Neutrophil (primary cell): ENCODE results near the gene BST1.

Source experiments
- H3K27ac ChIP-seq: fragments of 200-600 bp; sonication (generic); 2 replicates; pipeline ENCODE4 v1.5.1; 2016; ENCODE audit warnings: mild to moderate bottlenecking, moderate library complexity
- H3K27me3 ChIP-seq: fragments of 200-600 bp; sonication (generic); 2 replicates; pipeline ENCODE4 v1.6.0; 2016; ENCODE audit warnings: mild to moderate bottlenecking
- H3K36me3 ChIP-seq: fragments of 200-600 bp; sonication (generic); 2 replicates; pipeline ENCODE4 v1.5.1; 2017
- H3K4me1 ChIP-seq, 2 experiments: fragments of 200-600 bp in 1 of 2; sonication (generic) in 1 of 2; 1 replicate in 1 of 2; 2 replicates in 1 of 2; pipeline versions ENCODE4 v1.5.1 to v1.6.1; 2013 to 2016; ENCODE audit warnings: low read depth in 1 of 2, low read length in 1 of 2, mild to moderate bottlenecking in 1 of 2, moderate library complexity in 1 of 2; ENCODE audit not compliant: control insufficient read depth in 1 of 2, insufficient read depth in 1 of 2
- H3K4me3 ChIP-seq, 2 experiments: fragments of 200-600 bp in 1 of 2; sonication (generic) in 1 of 2; 1 replicate in 1 of 2; 2 replicates in 1 of 2; pipeline ENCODE4 v1.5.1; 2013 to 2016; ENCODE audit warnings: low read depth in 1 of 2, low read length in 1 of 2, mild to moderate bottlenecking in 1 of 2, moderate library complexity in 1 of 2
- H3K9me3 ChIP-seq: fragments of 200-600 bp; sonication (generic); 2 replicates; pipeline ENCODE4 v1.5.1; 2016
- TF ChIP-seq, protein P1 (sequence below): fragments of 200-600 bp; sonication (generic); IDR thresholded peaks from 2 replicates; pipeline ENCODE4 v1.5.1; 2016; ENCODE audit warnings: antibody characterized with exemption

BST1 gene

DNA sequence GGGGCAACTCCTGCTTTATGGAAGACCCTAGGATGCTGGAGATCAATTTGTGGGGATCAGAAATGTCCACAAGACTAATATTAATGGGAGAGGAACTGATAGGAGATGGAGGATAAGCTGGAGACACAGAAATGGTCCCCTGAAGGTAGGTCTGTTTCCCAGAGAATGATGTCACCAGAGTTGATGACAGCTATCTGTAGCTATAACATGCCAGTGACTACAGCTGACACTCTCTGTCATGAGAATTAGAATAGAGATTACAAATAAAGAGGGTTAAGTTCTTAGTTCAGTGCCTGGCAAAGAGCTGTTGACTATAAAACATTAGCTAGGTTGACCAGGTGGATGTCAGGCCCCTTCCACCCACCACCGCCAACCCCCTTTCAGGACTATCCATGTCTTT, 9.3 kb downstream of the BST1 start:
- H3K36me3 ChIP-seq = peaks cover 99% of the 10 kb centered on the region
- TF ChIP-seq, protein P1, sequence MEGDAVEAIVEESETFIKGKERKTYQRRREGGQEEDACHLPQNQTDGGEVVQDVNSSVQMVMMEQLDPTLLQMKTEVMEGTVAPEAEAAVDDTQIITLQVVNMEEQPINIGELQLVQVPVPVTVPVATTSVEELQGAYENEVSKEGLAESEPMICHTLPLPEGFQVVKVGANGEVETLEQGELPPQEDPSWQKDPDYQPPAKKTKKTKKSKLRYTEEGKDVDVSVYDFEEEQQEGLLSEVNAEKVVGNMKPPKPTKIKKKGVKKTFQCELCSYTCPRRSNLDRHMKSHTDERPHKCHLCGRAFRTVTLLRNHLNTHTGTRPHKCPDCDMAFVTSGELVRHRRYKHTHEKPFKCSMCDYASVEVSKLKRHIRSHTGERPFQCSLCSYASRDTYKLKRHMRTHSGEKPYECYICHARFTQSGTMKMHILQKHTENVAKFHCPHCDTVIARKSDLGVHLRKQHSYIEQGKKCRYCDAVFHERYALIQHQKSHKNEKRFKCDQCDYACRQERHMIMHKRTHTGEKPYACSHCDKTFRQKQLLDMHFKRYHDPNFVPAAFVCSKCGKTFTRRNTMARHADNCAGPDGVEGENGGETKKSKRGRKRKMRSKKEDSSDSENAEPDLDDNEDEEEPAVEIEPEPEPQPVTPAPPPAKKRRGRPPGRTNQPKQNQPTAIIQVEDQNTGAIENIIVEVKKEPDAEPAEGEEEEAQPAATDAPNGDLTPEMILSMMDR = no peak
- no peaks in the 10 kb centered on the region for H3K9me3 ChIP-seq
- no peak overlapping the region for H3K4me3 ChIP-seq
- H3K27me3 ChIP-seq = no peaks in the 10 kb centered on the region
- H3K4me1 ChIP-seq = peaks cover 18 to 29% of the 10 kb centered on the region in 2 experiments
- peak overlapping the region; percentile 41 for H3K27ac ChIP-seq

DNA sequence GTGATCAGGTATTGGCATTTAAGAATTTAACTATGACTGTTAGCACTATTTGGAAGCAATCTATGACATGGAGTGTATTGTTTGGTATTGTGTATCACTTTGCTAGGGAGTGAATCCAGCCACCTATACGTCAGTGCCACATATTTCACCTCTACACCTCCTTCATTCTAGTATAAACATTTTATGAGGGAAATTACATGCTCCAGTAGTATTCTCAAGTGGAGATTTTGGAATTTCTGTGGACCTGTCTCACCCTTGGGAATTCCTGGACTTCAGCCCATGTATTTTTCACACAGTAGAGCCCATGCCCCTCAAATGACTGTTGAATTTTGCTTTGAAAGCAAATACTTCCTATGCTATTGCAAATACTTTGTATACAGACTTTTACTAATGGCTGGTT, 11.3 kb downstream of the BST1 start:
- peaks cover 99% of the 10 kb centered on the region for H3K36me3 ChIP-seq
- TF ChIP-seq, protein P1 = no peak
- H3K9me3 ChIP-seq = no peaks in the 10 kb centered on the region
- H3K4me3 ChIP-seq = no peak overlapping the region
- H3K27ac ChIP-seq = peak overlapping the region; percentile 40
- H3K4me1 ChIP-seq = peaks cover 15 to 16% of the 10 kb centered on the region in 2 experiments
- no peaks in the 10 kb centered on the region for H3K27me3 ChIP-seq

DNA sequence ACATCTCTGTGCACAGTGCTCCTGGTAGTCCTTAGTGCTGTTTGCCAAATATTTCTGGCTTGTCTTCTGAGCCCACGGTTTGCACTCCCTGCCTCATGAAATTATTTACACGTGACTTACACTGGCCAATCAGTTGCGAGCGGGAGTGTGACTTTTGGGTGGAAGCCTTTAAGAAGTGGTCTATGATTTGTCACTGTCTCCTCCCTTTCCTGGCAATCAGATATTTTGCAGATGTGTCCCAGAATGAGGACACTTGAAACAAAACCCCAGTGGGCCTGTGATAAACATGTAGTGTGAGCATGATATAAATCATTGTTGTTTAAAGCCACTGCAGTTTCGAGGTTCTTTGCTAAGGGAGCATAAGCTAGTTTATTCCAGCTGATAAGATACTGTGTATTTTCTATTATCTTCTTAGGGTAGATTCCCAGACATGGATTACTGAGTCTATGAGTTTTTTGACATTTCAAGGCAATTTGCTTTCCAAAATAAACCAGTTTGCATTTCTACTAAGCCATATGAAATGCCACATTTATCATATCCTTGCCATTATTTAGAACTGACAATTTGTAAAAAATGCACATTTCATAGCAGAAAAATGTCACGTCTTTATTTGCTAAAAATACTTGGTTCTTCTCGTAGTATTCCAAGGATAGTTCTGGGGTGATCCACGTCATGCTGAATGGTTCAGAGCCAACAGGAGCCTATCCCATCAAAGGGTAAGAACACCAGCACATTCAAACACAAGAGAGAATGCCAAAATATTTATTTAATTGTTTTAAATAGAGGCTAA, 12.0 kb downstream of the BST1 start:
- Histone ChIP-seq H3K36me3 (peaks cover 100% of the 10 kb centered on the region), H3K27ac (peak overlapping the region; percentile 40), H3K27me3 (no peaks in the 10 kb centered on the region), H3K4me1 (peaks cover 17 to 18% of the 10 kb centered on the region in 2 experiments), H3K9me3 (no peaks in the 10 kb centered on the region), H3K4me3 (no peak overlapping the region)
- TF ChIP-seq, protein P1 = no peak

DNA sequence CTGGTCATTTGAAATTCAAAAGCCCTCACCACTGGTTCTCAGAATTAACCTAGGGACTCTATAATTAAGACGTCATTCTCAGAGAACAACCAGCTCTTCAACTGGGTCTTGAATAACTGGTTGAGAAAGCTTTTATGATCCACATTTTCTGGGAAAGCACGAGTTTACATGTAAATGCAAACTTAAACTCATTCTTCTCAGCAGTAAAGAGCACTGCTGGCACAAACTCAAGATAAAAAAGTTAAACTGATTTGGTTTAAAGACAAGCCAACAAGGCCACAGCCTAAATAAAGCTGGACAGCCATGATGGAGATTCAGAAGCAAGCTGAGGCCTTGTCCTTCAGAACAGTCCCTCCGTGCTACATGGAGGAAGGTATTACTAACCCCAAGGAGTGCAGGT, 13.2 kb downstream of the BST1 start:
- Histone ChIP-seq H3K27ac (peak overlapping the region; percentile 11), H3K27me3 (no peaks in the 10 kb centered on the region), H3K36me3 (peaks cover 100% of the 10 kb centered on the region), H3K4me3 (no peak overlapping the region), H3K4me1 (peaks cover 24 to 30% of the 10 kb centered on the region in 2 experiments), H3K9me3 (no peaks in the 10 kb centered on the region)
- TF ChIP-seq, protein P1 = no peak

DNA sequence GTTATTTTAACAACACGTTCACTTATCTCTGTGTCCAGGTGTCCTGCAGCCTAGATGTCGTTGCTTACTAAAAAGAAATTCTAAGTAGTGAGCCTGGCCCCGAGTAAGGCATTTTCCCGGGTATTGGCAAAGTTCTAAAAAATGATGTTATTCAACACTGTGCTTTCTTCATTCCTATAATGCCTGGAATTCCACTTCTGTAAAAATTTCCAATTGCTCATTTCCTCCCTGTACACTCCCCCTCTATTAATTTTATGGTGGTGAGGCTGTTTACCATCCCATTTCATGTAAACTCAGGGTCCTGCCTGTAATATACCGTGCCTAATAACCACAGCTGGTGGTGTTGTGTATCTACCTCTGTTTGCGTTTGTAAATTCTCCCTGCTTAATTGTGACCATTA, 14.2 kb downstream of the BST1 start:
- Histone ChIP-seq H3K27ac (peak overlapping the region; percentile 66), H3K4me3 (no peak overlapping the region), H3K4me1 (peaks cover 27 to 30% of the 10 kb centered on the region in 2 experiments), H3K9me3 (no peaks in the 10 kb centered on the region), H3K27me3 (no peaks in the 10 kb centered on the region), H3K36me3 (peaks cover 100% of the 10 kb centered on the region)
- TF ChIP-seq, protein P1 = no peak
